ENCODE results near the gene SLC35F6.
"Not testable (repeated sequence)": the region's sequence is repeated elsewhere in the genome, so short reads cannot be mapped to it uniquely, and the experiment has no call there.

The SLC35F6 gene

DNA sequence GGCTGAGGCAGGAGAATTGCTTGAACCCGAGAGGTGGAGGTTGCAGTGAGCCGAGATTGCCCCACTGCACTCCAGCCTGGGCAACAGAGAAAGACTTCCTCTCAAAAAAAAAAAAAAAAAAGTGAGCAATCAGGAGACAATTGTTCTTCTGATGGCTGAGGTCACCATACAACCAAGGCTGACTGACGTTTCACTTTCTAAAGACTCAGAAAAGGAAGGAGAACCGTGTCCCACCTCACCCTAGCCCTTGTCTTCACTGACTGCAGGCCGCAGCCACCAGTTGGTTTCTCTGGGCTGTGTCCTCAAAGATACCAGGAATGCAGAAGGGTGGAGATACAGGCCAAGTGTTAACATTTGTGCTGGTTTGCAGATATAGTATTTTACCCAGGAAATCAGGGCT, 7.7 kb upstream of the SLC35F6 start:
- no peak for DNase-seq (ENCODE audit: low spot score)

DNA sequence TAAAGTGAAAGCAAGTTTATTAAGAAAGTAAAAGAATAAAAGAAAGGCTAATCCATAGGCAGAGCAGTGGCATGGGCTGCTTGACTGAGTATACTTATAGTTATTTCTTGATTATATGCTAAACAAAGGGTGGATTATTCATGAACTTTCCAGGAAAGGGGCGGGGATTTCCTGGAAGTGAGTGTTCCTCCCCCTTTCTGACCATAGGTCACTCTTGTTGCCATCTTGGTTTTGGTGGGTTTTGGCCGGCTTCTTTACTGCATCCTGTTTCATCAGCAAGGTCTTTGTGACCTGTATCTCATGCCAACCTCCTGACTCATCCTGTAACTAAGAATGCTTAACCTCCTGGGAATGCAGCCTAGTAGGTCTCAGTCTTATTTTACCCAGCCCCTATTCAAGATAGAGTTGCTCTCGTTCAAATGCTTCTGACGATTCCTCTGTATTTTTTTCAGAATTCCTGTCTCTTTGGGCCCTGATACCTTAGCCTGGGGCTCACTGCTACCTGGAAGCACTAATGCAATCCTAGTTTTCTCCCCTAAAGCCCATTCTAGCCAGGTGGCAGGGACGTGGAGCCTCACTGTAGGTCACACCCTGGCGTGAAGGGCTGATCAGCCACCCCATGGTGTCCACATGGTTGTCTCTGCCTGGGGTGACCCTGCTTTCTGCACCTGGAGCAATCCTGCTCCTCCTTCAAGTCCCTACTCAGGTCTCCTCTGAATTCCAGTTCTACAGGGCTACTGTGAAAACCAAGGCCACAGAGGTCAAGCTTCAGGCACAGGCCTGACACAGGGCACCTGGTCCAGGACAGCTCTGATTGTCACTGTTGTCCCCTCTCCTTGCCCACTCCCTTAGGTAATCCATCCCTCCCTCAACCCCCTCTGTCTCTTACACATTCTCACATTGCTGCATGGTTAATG, 6.0 kb upstream of the SLC35F6 start:
- peak; percentile 59 for DNase-seq (ENCODE audit: low spot score)

DNA sequence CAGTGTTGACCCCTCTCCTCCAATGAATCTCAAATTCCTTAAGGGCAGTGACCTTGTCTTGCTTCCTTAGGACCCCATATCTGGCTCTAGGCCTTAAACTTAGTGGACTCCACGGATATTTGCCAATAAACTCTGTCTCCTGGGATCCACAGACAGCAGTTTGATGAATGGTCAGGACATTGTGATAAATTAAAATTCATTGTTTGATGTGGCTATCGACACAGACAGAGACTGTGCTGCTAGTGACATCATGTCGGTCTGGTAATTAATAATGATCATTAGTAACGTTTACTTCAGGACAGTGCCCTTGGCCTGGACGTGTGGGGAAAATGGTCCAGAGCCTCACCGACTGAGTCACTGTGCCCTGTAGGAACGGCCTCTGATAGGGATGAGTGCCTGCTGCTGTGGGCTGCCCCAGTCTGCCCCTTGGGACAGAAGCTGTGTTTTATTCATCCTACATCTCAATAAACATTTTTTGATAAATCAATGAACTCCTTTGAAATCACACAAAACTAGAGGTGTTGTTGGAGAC, 5.2 kb upstream of the SLC35F6 start:
- DNase-seq (ENCODE audit: low spot score), result no peak

- DNase-seq (ENCODE audit: low spot score), result no peak
These were observed 4.2 kb upstream of the SLC35F6 start for GRCh38 chr2:26759845-26760244.

DNA sequence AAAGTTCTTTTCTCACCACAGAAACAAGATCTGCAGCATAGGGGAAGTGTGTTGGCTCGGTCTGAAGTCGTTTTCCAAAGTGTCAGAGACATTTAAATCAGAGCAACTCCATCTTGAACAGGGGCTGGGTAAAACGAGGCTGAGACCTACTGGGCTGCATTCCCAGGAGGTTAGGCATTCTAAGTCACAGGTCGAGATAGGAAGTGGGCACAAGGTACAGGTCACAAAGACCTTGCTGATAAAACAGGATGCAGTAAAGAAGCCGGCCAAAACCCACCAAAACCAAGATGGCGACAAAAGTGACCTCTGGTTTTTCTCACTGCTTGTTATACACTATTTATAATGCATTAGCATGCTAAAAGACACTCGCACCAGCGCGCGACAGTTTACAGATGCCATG, 3.1 kb upstream of the SLC35F6 start:
- not testable (repeated sequence) for DNase-seq (ENCODE audit: low spot score)

DNA sequence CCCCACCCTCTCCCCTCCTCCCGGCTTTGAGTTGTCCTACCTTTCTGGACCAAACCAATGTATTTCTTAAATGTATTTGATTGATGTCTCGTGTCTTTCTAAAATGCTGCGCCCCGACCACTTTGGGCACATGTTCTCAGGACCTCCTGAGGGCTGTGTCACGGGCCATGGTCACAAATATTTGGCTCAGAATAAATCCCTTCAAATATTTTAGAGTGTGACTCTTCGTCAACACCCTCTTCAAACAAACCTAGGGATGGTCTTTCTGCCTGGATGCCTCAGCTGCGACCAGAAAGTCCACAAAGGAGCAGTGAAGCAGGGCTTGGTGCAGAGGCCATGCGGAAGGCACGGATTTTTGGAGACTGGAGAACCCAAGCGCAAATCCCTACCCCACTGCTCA, 1.1 kb upstream of the SLC35F6 start:
- DNase-seq (ENCODE audit: low spot score), result no peak

GRCh38 chr2:26764906-26765305, 822 bp downstream of the SLC35F6 start:
- DNase-seq (ENCODE audit: low spot score), result no peak

- DNase-seq (ENCODE audit: low spot score), result no peak
These were observed 1.6 kb downstream of the SLC35F6 start for GRCh38 chr2:26765475-26766200.

DNA sequence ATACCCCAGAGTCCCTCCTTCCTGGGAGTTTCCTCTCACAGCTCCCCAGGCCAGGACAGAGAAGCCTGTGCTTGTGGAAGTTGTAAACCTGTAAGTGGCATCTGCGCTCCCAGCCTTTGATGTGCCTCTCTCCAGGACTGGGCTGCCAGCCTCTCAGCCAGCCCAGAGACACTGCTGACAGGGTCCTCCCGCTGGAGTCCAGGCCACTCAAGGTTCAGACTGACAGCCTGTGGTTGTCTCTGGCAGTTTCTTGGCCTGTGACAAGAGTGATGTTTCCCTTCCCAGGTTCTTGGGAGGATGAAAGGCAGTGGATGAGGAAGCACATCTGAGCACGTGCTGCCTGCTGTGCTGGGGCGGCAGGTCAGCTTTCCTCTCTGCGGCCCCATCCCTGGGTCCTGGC, 3.0 kb downstream of the SLC35F6 start:
- DNase-seq (ENCODE audit: low spot score), result no peak

DNA sequence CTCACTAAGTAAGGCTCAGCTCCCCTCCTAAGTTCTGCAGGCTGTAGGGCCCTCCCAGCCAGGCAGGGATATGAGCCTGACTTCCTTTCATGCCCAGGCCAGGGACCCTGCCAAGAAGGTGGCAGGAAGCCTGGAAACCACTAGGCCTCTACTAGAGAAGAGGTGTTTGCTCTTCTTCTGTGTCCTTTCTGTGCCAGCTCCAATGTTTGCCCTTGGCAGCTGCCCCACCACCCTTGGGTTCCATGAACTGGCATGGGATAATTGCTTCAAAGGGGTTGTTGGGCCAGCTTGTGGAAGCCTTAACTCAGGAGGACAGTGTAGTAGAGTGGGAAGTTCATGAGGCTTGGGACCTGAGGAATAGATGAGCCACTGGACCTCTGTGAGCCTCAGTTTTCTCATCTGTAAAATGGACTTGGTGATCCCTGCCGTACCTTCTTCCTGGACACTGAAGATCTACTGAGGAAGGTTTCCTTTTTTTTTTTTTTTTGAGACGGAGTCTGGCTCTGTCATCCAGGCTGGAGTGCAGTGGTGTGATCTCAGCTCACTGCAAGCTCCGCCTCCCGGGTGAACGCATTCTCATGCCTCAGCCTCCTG, 3.9 kb downstream of the SLC35F6 start:
- no peak for DNase-seq (ENCODE audit: low spot score)

- no peak for DNase-seq (ENCODE audit: low spot score)
These were observed 4.6 kb downstream of the SLC35F6 start for GRCh38 chr2:26768759-26769088.

- DNase-seq (ENCODE audit: low spot score), result peak; percentile 84
These were observed 5.1 kb downstream of the SLC35F6 start for GRCh38 chr2:26769089-26769761.

GRCh38 chr2:26770986-26771586, 7.0 kb downstream of the SLC35F6 start:
- DNase-seq (ENCODE audit: low spot score), result peak; percentile 65

DNA sequence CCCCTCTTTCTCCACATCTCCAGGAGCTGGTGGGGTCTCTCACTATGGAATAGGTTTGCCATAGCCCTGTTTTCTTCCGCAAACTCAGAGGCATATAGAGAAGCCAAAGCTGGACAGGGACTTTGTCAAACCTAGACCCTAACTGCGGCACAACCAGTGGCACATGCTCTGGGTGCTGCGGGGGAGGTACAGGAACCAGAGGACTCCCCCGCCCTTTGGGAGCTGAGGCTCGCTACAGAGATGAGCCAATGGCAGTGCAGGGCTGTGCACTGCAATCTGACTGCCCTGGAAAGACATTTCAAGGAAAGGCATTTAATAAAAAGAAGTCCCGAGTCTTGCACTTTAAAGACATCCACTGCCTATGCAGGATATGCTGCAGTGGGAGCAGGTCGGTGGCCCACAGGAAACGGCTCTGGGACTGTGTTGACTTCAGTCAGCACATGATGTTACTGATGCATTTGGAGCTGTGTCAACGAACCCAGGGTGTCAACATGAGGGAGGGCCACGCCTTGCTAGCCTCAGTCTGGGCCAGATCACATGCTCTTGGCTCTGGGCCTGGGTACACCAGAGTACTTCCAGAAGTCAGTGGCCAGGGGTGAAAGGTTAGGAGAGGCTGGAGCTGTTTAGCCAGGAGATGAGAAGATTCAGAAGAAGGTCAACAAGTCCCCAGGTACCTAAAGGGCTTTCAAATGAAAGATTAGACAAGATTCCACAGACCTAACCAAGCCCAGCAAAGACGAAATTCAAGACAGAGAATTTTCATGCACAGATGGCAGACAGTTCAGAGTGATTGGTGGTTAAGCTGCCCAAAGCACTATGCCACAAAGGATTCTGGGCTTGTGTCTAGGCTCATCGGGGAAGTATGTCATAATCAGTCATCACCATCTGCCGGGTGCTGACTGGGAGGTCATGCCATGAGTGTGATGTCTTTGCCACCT, 8.2 kb downstream of the SLC35F6 start:
- peak; percentile 71 for DNase-seq (ENCODE audit: low spot score)

DNA sequence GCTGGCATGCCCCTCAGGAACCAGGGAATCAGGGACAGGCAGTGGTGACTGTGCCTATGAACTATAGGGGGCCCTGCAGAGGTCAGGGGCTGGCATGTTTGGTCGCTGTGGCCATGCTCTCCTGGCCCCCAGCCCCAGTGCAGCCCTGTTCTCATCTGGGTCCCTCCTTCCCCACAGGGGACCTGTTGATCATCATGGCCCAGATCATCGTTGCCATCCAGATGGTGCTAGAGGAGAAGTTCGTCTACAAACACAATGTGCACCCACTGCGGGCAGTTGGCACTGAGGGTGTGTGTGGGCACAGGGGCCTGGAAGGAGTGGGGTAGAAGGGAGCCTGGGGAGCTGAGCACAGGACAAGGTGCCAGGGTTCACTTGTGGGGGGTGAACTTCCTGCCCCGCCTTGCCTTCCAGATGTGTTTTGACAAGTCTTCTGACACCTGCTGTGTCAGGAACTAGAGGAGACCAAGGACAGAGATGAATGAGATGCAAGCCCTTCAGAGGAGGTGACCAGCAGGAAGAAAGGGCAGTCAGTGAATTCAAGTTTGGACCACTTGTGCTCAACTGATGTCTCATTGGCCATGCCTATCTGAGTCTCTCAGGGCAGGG, 12.2 kb downstream of the SLC35F6 start:
- DNase-seq (ENCODE audit: low spot score), result no peak

DNA sequence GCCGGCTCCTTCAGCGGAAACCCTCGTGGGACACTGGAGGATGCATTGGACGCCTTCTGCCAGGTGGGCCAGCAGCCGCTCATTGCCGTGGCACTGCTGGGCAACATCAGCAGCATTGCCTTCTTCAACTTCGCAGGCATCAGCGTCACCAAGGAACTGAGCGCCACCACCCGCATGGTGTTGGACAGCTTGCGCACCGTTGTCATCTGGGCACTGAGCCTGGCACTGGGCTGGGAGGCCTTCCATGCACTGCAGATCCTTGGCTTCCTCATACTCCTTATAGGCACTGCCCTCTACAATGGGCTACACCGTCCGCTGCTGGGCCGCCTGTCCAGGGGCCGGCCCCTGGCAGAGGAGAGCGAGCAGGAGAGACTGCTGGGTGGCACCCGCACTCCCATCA, 14.0 kb downstream of the SLC35F6 start:
- DNase-seq (ENCODE audit: low spot score), result no peak

DNA sequence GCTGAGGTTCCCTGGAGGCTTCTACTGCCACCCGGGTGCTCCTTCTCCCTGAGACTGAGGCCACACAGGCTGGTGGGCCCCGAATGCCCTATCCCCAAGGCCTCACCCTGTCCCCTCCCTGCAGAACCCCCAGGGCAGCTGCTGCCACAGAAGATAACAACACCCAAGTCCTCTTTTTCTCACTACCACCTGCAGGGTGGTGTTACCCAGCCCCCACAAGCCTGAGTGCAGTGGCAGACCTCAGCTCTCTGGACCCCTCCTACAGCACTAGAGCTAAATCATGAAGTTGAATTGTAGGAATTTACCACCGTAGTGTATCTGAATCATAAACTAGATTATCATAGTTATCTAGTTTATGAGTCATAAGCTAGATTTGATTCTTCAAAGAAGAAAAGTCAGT, 14.4 kb downstream of the SLC35F6 start:
- no peak for DNase-seq (ENCODE audit: low spot score)

- DNase-seq (ENCODE audit: low spot score), result no peak
These were observed 16.2 kb downstream of the SLC35F6 start for GRCh38 chr2:26780203-26780760.

GRCh38 chr2:26782876-26783704, 19.0 kb downstream of the SLC35F6 start:
- no peak for DNase-seq (ENCODE audit: low spot score)

All from AG20443 (cell line).